UCSD-AML1 (cell line): ENCODE data around the gene JAG1.
"Not testable (repeated sequence)": the region's sequence is repeated elsewhere in the genome, so short reads cannot be mapped to it uniquely, and the experiment has no call there.

Experiments used
- DNase-seq: peaks from one replicate; lab custom pipeline; 2025; ENCODE audit not compliant: unreplicated experiment; lab: John Stamatoyannopoulos, UW

JAG1 gene

DNA sequence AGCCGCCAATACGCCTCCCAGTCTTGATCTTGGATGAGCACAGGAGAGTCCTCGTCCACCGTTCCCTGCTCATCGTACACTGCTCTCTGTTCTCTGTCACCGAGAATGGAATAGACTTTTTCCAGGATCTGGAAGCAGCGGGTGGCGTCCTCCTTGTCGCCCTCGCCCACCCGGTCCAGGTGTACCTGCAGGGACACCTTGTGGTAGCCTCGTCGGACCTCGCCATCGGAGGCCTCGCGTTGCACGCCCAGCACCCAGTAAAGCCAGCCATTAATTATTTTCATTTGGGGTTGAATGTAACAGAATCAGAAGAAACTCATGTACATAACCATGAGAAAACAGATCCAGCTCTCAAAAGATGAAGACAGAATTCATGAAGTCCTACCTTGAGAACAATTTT lies 59.9 kb downstream of the JAG1 start:
- no peak for DNase-seq

DNA sequence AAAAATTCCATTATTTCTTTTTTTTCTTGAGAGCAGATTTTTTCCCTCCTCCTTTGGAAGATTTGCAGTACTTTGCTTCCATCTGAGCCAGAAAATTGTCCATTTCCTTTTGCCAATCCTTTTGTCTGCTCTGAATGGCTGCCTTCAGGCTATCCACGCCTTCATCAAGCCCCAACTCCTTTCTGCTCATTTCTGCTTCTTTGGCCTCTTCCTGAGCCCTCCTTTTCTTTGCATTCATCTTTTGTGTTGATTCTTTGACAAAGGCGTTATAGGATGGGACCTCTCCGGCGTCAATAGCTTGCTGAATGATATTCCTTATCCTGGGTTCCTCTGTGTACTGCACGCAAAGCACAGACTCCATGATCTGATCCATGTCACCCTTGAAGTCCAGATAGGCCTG lies 60.4 kb downstream of the JAG1 start:
- not testable (repeated sequence) for DNase-seq

DNA sequence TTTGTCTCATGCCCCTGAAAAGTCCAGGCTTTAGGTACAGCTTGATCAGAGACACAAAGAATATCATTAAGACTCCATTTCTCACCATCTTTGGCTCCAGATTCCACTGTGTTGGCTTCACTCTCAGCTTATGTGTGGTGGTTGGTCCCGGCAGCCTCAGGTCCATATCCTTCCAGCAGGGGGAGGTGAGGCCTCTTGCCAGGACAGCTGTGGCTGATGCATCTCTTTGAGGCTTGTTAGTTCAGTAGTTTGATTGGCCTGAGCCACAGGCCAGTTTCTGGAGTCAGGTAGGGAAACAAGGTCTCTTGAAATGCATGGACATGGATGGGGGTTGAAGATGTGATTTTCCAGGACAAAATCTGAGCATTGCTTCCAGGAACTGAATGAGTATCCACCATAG lies 62.4 kb downstream of the JAG1 start:
- DNase-seq = peak; percentile 11

DNA sequence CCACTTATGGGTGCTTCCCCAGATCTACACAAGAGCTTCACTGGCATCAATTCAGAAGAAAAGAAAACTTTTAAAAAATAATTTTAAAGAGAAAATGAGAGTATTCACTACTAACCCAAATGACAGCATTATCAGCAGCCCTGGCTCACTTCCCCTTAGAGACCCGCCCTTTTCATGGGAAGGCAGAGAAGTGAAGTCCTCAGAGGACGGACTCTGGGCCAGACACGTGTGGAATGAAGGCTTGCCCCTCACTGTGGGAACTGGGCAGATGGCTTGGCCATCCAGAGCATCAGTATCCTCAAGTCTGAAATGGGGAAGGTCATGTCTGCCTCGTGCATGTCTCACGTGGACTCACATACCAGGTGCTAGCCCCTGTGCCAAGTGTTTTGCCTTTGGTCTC lies 63.5 kb downstream of the JAG1 start:
- no peak for DNase-seq

DNA sequence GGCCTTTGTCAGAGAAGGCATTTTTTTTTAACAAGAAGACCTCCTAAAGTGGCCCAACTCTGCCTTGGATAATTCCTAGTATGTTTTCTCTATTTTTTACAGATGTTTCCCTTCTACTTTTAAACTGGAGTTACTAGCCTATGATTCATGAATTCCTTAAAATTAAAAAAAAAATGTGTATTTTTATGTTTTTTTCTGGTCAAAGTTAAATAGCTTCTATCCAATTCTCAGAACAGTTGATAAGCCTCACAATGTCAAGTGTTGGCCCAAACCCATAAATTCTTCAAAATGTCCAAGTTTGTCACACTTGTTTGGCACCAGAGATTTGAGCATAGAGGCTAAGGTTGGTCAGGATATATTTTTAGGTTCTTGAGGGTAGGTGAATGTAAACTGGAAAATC lies 64.0 kb downstream of the JAG1 start:
- DNase-seq = no peak

DNA sequence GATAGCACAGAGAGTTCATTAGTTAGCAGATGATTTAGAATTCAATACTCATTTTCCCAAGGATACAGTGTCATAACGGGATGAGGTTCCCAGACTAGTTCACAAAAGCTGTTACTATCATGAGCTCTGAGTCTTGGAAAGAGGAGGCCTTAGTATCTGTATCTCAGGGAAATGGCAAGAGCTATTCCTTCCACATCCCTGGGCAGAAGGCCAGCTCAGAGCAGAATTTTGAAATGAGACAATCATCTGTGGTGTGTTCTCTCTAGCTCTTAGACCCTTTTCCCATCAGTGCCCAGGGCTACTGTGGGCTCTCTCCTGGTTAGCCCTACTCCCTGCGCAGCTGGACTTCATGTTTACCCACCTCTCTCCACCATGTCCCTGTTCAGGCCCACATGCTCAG lies 64.5 kb downstream of the JAG1 start:
- DNase-seq = no peak

DNA sequence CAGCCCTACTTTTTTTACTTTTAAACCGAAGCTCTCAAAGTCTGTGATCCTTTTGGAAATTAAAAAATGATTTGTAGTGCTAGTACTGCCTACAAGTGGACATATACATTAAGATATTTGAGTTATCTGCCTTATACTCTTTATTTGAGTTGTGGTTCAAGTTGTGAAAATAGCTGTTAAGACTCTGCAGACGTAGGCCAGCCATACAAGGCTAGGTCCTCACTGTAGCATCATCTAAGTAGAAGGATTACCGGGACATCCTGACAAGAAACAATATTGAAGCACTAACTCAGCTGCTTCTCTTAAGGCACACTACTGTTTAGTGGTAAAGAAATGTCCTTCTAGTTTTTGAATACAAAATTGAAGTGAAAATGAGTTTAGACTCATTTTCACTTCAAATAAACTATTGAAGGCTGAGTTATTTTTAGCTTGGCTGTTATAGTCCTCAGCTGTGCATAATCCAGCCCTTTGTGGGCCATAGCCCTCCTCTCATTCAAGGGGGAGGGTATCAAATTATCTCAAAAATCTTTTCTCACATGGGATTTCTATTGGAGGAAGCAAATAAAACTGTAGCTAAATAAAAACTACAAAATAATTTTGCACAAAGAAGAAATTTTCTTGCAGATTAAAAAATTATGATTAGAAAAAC lies 68.1 kb downstream of the JAG1 start:
- no peak for DNase-seq

DNA sequence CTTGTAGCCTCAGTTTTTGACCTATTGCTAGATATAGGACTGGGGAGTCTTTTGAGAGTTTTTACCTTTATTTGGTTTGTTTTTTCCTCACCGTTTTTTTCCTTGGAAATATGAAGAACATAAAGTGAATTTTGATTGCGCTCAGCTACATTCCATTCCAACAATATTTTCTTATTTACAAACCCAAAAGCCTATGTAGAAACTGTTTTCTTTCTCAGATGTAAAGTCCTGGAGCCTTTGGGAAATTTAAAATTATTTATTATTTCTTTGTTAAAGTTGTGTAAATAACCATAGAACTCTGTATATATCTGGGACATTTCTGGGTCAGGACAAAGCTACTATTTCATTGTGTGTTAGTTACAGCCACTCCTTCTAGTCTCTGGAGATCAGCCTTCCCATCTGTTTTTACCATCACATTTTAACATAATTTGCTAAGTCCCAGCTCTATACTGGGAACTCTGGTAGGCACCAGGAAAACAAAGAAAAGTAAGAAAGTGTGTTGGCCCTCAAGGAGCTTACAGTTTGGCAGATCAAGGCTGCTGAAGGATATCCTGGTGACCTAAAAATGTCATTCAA lies 68.8 kb downstream of the JAG1 start:
- DNase-seq = no peak

DNA sequence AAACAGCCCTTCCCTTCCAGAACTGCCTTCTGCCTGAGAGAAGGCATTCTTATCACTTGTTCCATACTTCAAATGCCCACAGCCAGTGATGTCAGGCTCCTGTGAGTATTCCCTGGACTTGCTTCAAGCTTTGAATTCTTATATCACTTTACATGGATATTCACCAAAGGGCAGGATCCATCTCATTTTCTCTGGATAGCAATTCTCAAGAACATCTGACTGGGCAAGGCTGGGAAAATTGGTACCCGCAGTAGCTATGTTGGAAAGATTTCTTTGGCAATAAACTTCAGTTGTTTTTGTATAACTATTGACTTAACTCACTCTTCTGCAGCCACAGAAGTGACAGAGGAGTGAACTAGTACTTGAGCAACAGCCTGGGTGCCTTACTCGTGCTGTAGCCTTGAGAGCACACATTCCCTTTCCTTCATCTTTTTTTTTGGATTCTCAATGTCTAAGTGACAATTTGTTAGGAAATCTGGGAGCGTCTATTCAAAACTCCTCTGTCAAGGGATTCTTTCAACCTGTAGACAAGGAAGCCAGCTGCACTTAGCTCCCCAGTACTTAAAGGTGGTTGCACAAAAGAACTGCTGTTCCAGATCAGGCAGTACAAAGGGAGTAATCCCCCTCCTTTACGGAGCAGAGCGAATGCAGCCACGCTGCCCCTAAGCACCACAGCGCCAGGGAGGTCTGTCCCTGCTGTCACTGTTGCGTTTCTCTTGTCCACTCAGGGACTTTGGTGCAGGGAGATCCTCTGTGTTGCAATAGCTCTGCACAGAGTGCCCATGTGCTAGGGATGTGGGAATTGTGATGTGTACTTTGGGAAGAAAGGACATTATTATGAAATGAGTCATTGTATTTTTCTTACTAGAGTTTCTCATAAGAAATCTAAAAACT lies 69.6 kb downstream of the JAG1 start:
- DNase-seq = no peak

DNA sequence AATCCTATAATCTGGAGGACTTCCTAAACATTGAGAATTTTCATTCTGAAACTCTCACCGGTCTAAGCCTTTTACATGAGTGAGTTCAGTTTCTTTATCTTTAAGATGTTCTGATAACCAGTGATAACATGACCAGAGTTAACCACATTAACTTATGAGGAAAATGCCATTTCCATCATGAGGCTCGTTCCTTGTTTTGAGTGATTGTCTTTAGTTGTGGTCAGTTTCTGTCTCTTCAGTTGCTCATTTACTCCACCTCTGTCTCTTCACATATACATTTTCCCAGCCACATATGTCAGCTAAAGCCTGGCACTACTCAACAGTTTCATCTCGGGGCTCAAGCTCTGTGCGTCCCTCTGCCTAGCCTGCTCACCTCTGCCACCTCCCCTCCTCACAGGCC lies 70.4 kb downstream of the JAG1 start:
- DNase-seq = no peak

DNA sequence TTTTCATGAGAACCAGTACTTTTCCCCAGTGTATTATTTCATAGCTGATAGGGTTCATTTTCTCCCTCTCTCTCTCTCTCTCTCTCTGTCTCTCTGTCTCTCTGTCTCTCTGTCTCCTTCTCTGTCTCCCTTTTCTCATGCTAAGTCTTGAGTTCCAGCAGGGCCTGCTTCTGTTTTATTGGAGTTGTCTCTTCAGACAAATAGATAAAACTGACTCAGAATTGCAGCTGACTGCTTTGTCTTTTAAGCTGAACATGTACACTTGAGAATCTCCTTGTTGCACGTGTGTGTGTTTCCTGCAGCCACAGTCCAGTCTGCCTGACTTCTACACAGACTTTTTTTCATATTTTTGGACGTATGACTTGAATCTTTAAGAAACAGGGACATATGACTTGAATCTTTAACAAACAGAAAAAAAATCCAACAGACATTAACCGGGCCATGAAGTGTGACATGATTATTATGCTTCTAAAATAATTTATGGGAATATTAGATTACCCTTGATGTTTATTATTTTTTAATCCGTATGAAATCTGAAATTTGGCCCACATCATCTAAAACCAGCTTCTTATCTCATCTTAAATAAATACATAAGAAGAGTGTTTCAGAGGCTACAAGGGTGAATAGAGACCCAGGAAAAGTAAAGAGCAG lies 71.5 kb downstream of the JAG1 start:
- no peak for DNase-seq

DNA sequence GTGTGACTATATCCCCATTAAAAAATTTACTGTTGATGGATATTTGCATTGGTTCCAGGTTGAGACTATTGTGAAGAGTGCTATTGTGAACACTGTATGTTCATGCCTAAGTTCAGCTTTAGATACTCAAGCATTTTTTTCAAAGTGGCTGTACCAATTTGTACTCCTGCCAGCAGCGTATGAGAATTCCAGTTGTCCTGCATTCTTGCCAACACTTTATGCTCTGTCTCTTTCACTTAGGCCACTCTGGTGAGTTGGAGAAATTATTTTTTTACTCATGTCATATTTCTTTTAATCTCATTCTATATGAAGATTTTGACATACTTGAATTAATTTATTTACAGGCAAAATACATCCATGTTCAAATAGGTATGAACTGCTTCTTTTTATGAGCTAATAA lies 76.2 kb downstream of the JAG1 start:
- DNase-seq = no peak

DNA sequence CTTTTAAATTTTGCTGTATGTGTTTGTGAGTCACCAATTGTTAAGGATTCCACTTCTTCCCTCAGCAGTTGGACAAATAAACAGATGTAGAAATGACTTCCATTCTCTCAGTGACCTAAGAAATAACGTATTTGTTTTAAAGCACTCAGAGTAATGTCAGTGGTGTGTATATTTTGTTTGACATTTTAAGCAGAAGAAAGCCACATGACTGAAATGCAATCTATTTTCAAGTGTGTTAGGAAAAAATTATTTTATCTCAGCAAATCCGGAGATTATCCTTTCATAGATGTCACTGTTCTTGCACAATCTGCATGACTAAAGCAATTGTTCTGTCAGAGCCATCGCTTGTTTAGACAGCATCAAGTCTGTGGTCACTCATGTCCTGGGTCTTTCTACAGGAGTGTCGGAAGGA lies 77.1 kb downstream of the JAG1 start:
- no peak for DNase-seq

DNA sequence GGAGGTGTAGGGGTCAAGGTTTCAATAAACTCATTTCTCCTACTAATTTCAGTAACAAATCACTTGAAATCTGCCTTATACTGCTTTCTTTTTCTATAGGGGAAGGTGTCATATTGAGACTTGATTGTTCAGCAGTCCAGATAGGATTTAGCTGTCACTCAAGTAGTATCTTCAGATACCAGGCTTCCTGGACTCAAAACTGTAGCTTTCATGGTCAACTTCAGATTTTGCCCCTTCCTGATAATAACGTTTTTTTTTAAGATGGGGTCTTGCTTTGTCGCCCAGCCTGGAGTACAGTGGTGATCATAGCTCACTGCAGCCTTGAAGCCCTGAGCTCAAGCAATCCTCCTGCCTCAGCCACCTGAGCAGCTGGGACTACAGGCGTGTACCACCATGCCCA lies 77.8 kb downstream of the JAG1 start:
- no peak for DNase-seq

DNA sequence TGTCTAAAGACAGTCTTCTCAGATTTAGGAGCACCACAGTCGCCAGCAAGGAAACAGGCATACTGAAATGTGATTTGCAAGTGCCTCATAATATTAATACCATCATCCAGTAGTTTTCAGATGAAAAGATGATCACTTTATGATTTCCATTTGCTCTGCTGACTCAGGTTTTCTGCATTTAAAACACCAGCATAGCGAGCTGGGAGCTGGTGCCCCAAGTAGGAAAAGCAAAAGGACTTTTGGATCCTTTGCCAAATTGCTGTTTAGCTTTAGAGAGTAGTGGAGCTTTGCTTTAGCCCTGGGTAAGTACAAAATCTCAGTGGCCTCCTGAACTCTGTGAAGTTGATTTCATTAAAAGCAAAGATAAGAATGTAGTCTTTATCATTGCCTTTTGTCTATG lies 78.5 kb downstream of the JAG1 start:
- DNase-seq = no peak

DNA sequence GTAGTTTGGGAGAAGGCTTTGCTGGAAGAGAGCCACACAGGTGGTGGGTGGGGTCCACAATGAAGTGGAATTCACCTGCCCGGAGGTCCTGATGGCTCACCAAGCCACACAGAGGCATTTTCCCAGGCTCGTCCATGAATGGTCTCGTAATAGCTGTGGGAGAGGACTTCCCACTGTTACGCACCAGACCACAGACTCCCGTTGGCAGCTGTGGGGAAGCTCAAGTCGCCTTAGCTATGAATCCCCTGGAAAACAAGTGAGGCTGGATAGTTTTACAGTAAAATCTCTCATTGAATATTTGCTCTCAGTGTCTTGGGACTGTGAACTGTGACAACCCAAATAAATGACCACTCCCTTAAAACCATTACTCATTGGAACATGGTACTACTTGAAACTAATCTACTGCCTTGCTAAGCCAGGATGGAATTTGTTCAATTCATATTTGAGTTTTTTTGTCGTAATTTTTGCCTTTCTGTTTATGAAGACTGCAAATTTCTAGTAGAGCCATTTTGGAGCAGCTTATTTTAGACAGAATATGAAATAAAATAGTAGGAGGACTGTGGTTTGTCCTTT lies 79.4 kb downstream of the JAG1 start:
- no peak for DNase-seq

DNA sequence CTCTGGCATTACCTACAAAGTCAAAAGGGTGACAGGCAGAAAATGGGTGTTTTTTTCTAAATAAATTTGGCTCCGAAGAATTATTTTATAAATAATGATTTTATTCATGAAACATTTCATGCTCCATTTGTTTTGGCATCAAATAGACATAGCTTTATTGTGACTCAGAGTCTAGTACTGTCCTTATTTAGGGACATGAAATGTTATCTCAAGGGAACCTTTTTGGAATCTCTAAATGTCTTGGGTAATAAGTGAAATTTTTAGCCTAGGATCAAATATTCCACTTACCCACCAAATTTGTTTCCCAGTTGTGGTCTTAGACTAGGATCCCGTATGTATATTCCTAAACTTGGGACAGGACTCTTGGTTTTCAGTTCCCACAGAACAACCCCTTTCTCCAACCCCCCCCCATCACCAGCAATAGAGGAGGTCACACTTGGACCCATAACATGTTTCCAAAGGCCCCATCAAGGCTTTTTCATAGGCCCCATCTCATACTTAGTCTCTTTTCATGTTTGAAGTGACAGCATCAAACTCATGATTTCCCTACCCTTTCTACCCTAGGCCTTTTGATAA lies 81.8 kb downstream of the JAG1 start:
- DNase-seq = no peak

DNA sequence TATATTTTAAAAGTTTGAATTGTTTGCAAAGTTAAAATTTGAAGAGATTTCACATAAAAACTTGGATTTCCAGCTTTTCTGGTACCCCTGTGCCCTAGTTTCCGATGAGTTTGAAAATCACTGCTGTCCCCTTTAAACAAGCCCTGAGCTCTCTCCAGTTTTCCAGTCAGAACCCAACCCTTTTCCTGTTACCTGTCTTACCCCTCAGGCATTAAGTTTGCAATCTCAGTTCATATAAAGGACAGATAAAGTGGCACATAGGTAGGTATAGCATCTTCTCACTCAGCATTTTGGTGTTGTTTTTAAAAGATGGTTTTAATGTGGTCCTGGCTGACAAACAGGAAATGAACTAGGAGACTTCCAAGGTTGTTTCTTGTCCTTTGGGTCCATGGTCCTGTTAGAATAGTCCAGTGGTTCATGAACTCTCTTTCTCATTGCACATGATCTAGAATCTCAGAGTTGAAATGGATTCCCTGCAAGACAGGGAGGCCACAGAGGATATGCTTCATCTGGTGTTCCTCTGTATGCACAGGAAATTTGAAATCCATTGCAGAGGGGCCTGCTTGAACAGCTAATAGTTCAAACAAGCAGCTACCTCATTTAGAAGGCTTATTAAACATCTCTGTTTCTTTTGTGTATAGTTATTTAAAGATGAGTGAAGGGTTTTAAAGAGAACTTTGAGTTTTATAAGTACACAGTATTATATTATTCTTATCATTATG lies 82.7 kb downstream of the JAG1 start:
- no peak for DNase-seq

DNA sequence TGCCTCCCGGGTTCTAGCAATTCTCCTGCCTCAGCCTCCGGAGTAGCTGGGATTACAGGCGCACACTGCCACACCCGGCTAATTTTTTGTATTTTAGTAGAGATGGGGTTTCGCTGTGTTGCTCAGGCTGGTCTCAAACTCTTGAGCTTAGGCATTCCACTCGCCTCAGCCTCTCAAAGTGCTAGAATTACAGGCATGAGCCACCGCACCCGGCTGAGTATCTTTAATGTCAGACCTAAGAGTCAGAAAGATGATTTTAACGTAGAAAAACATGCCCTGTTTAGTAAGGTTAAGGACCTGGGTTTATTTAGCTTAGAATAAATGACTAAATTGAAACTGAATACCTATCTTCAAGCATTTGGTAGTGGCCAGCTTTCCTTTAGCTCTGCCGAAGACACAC lies 83.4 kb downstream of the JAG1 start:
- DNase-seq = not testable (repeated sequence)
